Measurements from ENCODE around the gene ZRANB1.

ZRANB1 gene

GRCh38 chr10:125023862-125024496 is 82.1 kb downstream of the ZRANB1 start:
- DNase-seq: no peak

- no peak for DNase-seq
Observed at GRCh38 chr10:125024497-125025234, 82.7 kb downstream of the ZRANB1 start.

GRCh38 chr10:125025341-125025740 is 83.4 kb downstream of the ZRANB1 start:
- DNase-seq: no peak

- DNase-seq: no peak
Observed at GRCh38 chr10:125026036-125026931, 84.4 kb downstream of the ZRANB1 start.

- no peak for DNase-seq
Observed at GRCh38 chr10:125026974-125027735, 85.2 kb downstream of the ZRANB1 start.

- no peak for DNase-seq
Observed at GRCh38 chr10:125027871-125028869, 86.2 kb downstream of the ZRANB1 start.

GRCh38 chr10:125029584-125030242 is 87.8 kb downstream of the ZRANB1 start:
- no peak for DNase-seq

DNA sequence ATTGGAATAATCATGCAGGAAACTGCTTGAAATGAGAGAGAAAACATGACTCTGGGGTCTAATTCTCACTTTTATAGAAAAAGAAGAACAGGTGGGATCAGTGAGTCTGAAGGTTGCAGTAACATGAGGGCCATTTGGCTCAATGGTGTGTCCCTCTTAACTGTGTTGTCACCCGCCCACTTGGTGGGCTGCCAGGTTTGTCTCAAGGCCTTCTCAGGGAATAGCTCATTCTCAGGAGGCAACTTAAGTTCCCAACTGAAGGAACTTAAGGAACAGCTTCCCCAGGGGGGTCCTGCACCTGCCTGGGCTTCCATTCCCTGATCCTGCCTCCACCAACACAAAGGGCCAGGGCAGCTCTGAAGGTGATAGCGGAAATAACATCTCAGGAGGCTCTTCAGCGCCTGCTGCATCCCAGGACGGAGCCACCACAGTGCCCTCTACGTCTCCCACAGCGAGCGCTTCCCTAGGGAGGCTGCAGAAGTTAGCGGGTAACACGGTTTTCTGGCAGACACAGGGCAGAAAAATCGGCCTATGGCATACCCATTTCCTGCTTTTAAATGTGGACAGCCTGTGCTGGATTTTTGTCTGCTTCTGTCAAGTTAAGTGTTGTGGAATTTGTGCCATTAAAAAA is 88.8 kb downstream of the ZRANB1 start:
- DNase-seq: no peak

- no peak for DNase-seq
Observed at GRCh38 chr10:125032474-125033020, 90.6 kb downstream of the ZRANB1 start.

GRCh38 chr10:125033146-125033924 is 91.4 kb downstream of the ZRANB1 start:
- DNase-seq: no peak

DNA sequence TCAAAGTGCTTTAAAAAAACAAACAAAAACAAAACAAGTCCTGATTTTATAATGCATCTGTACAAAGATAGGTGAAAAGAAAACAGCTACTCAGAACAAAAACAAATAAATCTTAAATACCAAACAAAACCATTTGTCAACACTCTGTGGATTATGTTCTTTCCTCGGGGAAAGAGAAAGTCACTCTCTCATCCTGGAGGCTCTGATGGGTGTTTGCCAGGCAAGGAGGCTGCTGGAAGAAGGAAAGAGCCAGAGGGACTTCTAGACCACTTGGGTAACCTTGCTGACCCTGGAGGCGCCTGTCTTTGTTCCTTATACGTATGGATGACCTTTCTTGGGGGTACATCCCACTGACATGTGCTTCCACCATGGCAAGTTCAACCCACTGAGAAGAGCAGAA is 92.8 kb downstream of the ZRANB1 start:
- DNase-seq: no peak

DNA sequence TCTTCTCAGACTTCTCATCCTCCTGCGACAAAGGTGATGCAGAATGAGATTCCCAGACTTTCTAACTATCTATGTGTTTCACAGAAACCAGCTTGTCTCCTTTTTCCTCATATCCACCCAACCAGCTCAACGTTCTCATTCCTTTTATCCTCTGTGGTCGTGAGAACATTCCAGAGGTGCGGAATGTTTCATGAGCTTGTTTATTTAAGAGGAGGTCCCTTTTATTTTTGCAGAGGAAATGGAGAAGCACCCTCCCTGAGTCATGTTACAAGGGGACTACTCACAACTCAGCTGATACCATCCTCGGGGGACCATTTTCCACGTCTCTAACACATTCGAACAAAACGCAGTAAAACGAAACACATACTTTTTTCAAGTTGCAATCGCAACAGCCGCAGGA is 93.2 kb downstream of the ZRANB1 start:
- DNase-seq: no peak

DNA sequence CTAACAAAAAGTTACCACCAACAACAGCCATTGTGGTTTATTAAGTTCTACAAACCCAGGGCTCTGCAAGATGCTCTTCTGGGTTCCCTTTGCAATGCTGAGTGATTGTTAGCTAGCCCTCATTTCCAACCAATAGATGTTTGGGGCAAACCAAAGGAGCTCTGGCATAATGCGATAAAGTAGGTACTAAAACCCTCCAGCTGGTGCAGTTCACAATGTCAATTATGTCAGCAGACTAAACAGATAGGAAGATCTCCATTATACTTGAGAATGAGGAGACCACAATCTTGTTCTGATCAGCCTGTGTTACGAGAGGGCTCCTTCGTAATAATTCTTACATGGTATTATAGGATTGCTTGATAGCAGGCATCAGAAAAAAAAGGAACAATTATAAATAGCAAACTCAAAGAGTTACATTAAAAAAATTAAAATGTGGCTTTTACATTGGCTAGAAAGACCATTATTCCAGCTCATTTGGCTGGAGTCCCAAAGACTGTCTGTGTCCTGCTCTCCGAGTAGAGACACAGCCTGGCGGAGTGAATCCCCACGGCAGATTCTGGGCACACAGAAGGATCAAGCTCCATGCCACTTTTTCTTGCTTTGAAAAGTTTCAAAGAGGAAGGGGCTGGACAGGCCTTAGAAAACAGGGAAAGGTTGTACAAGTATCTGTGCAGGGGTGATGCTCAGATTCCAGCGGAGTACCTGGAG is 93.8 kb downstream of the ZRANB1 start:
- DNase-seq: no peak

DNA sequence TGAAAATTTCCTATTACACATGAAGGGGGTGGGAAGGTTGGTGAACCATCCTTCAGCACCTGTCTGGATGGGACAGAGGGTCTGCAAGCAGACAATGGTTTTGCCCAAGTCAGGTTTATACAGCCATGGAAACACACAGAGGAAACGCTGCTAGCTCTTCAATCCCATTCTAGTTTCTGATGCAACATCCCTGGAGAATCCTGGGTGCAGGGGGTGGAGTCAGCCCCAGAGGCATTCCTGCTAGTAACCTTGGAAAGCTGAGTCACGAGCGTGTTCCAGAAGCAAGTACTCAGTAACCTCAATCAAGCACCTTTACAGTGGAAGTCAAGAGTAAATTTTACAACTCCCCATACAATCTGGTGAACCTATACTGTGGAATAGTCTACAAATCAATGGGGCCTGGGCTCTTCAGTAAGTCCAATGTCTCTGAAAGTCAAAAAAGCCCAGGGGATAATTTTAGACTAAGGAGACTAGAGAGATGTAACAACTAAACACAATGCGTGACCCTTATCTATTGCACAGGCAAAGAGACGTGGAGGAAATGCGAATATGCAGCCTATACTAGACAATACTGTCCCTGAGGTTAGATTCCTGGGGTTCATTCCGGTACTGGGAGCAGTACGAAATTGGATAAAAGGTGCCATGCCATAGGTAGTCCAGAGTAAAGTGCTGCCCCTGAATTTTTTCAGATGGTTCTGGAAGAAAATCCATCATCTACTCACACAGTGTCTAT is 95.4 kb downstream of the ZRANB1 start:
- DNase-seq: no peak
